SK-N-SH (cell line): ENCODE results near the gene HAUS5. TPM values are rescaled to one million over a fixed set of nuclear protein-coding genes. Genes with fewer than 3 reads are reported as not detected.
A peak's percentile ranks its signal among the peaks of the same experiment; 100 is the strongest.

Source experiments
- CTCF ChIA-PET: fragments of 300-600, 350-600 bp; formaldehyde crosslinking; extraction: SDS; loops from one replicate; lab custom pipeline; 2021; lab: Yijun Ruan, JAX
- POLR2A ChIA-PET: fragments of 350-600 bp; sonication (Branson Sonifier 250); formaldehyde crosslinking; extraction: SDS; loops from one replicate; lab custom pipeline; 2020; ENCODE audit warnings: antibody characterized with exemption, inconsistent platforms; lab: Yijun Ruan, JAX
- DNase-seq: peaks from one replicate; pipeline ENCODE4 v3.0.0; 2012
- H2AFZ ChIP-seq: fragments of 200-600 bp; sonication (generic); 2 replicates; pipeline ENCODE4 v1.8.1; 2016; ENCODE audit warnings: antibody characterized with exemption, mild to moderate bottlenecking, low read depth
- H3F3A ChIP-seq: fragments of 200-600 bp; sonication (generic); replicated peaks from 2 replicates; pipeline ENCODE3; 2016; ENCODE audit warnings: antibody characterized with exemption, mild to moderate bottlenecking; ENCODE audit not compliant: insufficient read depth
- H3K27ac ChIP-seq, 2 experiments: fragments of 200-500 bp in 1 of 2; fragments of 200-600 bp in 1 of 2; sonication (Bioruptor generic) in 1 of 2; sonication (generic), shearing (Covaris generic) in 1 of 2; 2 replicates each; pipeline versions ENCODE4 v1.5.1 to v1.6.1; 2014 to 2016; ENCODE audit warnings: low read depth in 2 of 2, inconsistent platforms in 1 of 2, low read length in 1 of 2, mild to moderate bottlenecking in 1 of 2, mixed read lengths in 1 of 2
- H3K27me3 ChIP-seq: fragments of 200-600 bp; sonication (generic), shearing (Covaris generic); 2 replicates; pipeline ENCODE4 v1.6.1; 2016; ENCODE audit warnings: mixed run types; ENCODE audit not compliant: insufficient read depth
- H3K36me3 ChIP-seq, 2 experiments: fragments of 200-500 bp in 1 of 2; fragments of 200-600 bp in 1 of 2; sonication (Bioruptor generic) in 1 of 2; sonication (generic) in 1 of 2; replicated peaks in 1 of 2; 2 replicates each; pipeline versions ENCODE3 to v1.5.1; 2014 to 2016; ENCODE audit warnings: low read length in 1 of 2, mild to moderate bottlenecking in 1 of 2; ENCODE audit not compliant: insufficient read depth in 2 of 2, control insufficient read depth in 1 of 2
- H3K4me1 ChIP-seq, 2 experiments: fragments of 200-500 bp in 1 of 2; fragments of 200-600 bp in 1 of 2; sonication (Bioruptor generic) in 1 of 2; sonication (generic), shearing (Covaris generic) in 1 of 2; 2 replicates each; pipeline versions ENCODE4 v1.5.1 to v1.6.1; 2014 to 2016; ENCODE audit warnings: low read depth in 1 of 2, low read length in 1 of 2, mixed run types in 1 of 2; ENCODE audit not compliant: insufficient read depth in 2 of 2, control insufficient read depth in 1 of 2
- H3K4me2 ChIP-seq: fragments of 200-600 bp; sonication (generic), shearing (Covaris generic); 2 replicates; pipeline ENCODE4 v1.6.1; 2017; ENCODE audit warnings: mixed run types
- H3K4me3 ChIP-seq, 2 experiments: fragments of 200-500 bp in 1 of 2; fragments of 200-600 bp in 1 of 2; sonication (Bioruptor generic) in 1 of 2; sonication (generic), shearing (Covaris generic) in 1 of 2; 2 replicates each; pipeline versions ENCODE4 v1.5.1 to v1.8.1; 2014 to 2016; ENCODE audit warnings: low read depth in 2 of 2, inconsistent platforms in 1 of 2, low read length in 1 of 2, mild to moderate bottlenecking in 1 of 2, mixed read lengths in 1 of 2, moderate library complexity in 1 of 2
- H3K79me2 ChIP-seq: fragments of 200-600 bp; sonication (generic); 2 replicates; pipeline ENCODE4 v1.8.1; 2017; ENCODE audit warnings: mild to moderate bottlenecking; ENCODE audit not compliant: insufficient read depth
- H3K9ac ChIP-seq: fragments of 200-600 bp; sonication (generic); 2 replicates; pipeline ENCODE4 v1.6.1; 2017; ENCODE audit warnings: mixed run types
- H3K9me2 ChIP-seq: fragments of 200-600 bp; sonication (generic); 2 replicates; pipeline ENCODE4 v1.6.1; 2017; ENCODE audit warnings: mixed run types
- H3K9me3 ChIP-seq: fragments of 200-600 bp; sonication (generic); 2 replicates; pipeline ENCODE4 v1.6.1; 2017; ENCODE audit warnings: mixed run types, mild to moderate bottlenecking, moderate library complexity
- H4K20me1 ChIP-seq: fragments of 200-600 bp; sonication (generic); 2 replicates; pipeline ENCODE4 v1.6.1; 2017; ENCODE audit warnings: mild to moderate bottlenecking, mixed run types; ENCODE audit not compliant: insufficient read depth
- CHD2 ChIP-seq: fragments of 150-350 bp; IDR thresholded peaks from 2 replicates; pipeline ENCODE4 v1.6.1; 2018; ENCODE audit warnings: low read length; ENCODE audit not compliant: partially characterized antibody
- FOXM1 ChIP-seq: IDR thresholded peaks from 2 replicates; pipeline ENCODE4 v1.4.0; 2012; ENCODE audit warnings: low read depth, mild to moderate bottlenecking
- GABPA ChIP-seq: IDR thresholded peaks from 2 replicates; pipeline ENCODE4 v1.4.0; 2012; ENCODE audit warnings: low read depth, mild to moderate bottlenecking
- IRF3 ChIP-seq: fragments of 150-350 bp; IDR thresholded peaks from 2 replicates; pipeline ENCODE4 v1.6.1; 2016; ENCODE audit warnings: mild to moderate bottlenecking, low read depth, low read length
- MAX ChIP-seq: IDR thresholded peaks from 2 replicates; pipeline ENCODE4 v1.4.0; 2012; ENCODE audit warnings: low read depth
- MXI1 ChIP-seq: IDR thresholded peaks from 2 replicates; pipeline ENCODE4 v1.6.1; 2012; ENCODE audit warnings: mild to moderate bottlenecking, low read depth, low read length, improper control_type of control experiment
- NRF1 ChIP-seq: IDR thresholded peaks from 2 replicates; pipeline ENCODE4 v1.6.1; 2012; ENCODE audit warnings: low read depth, mild to moderate bottlenecking, low read length
- REST ChIP-seq: IDR thresholded peaks from 2 replicates; pipeline ENCODE4 v1.6.1; 2012; ENCODE audit warnings: mild to moderate bottlenecking, low read depth, low read length, moderate library complexity
- RFX5 ChIP-seq: IDR thresholded peaks from 2 replicates; pipeline ENCODE4 v1.6.1; 2012; ENCODE audit warnings: mild to moderate bottlenecking, improper control_type of control experiment, low read length
- RXRA ChIP-seq: IDR thresholded peaks from 2 replicates; pipeline ENCODE4 v1.4.0; 2012; ENCODE audit warnings: low read depth, mild to moderate bottlenecking, borderline replicate concordance
- SIN3A ChIP-seq: IDR thresholded peaks from 2 replicates; pipeline ENCODE4 v1.6.1; 2012; ENCODE audit warnings: low read depth, mild to moderate bottlenecking, low read length, moderate library complexity, borderline replicate concordance
- SMC3 ChIP-seq: IDR thresholded peaks from 2 replicates; pipeline ENCODE4 v1.6.1; 2012; ENCODE audit warnings: low read depth, low read length, improper control_type of control experiment
- TAF1 ChIP-seq: IDR thresholded peaks from 2 replicates; pipeline ENCODE4 v1.6.1; 2012; ENCODE audit warnings: low read depth, mild to moderate bottlenecking, low read length, moderate library complexity, borderline replicate concordance
- WGBS: methylation state at CpG from one replicate; pipeline ENCODE4 v1.1.6; 2017; ENCODE audit warnings: low lambda C conversion rate; 5-methylcytosine and 5-hydroxymethylcytosine counted together
- polyA plus RNA-seq, 3 experiments: library from polyadenylated mRNA; depleted of rRNA; stranded (reverse); fragments of >200 nt; gene quantifications; 2 replicates each; pipeline ENCODE4 v1.2.3, GENCODE V29; 2012

Gene HAUS5
- polyA plus RNA-seq, 1 of the 3 experiments (the other 2 are of a cell fraction), result 7.1 TPM

DNA sequence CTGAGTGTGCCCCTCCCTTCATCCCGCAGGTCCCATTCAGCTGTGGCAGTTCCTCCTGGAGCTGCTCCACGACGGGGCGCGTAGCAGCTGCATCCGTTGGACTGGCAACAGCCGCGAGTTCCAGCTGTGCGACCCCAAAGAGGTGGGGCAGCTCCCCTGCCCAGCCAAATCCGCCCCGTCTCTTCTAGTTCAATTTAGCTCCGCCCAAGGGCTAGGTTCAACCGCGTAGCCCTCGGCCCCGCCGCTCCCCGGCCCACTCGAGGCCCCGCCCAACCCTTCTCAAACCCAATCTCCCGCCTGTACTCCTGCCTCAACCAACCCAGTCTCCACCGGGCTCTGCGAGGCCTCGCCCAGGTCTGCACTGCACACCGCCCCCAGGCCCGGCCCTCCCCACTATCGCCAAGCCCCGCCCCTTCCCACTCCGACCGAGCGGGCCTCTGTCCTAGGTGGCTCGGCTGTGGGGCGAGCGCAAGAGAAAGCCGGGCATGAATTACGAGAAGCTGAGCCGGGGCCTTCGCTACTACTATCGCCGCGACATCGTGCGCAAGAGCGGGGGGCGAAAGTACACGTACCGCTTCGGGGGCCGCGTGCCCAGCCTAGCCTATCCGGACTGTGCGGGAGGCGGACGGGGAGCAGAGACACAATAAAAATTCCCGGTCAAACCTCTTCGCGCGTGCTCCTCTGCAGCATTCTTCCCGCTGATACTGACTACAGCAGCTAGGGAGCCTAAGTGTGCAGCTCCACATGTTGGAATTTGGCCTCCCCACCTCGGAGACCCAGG lies 31.9 kb downstream of the HAUS5 start (continued):
- TF ChIP-seq GABPA (no peak), IRF3 (no peak), SMC3 (no peak), MXI1 (peak; percentile 44)
- TF ChIP-seq, all 33 proteins: peak for 2

- H3K27ac ChIP-seq, result peak overlapping the region; percentile 61 to 71
- no peaks in the 10 kb centered on the region for H3K9me3 ChIP-seq
- H3K27me3 ChIP-seq, result no peaks in the 10 kb centered on the region
- TF ChIP-seq MXI1 (0 out of 2 replicates have a peak, but pooled peaks have one; percentile 2), FOXM1 (no peak)
- peaks cover 20% of the 10 kb centered on the region for H3K79me2 ChIP-seq
- 21% methylated on average over 18 of the region's 20 CpGs for WGBS
- no peaks in the 10 kb centered on the region for H4K20me1 ChIP-seq
- H3K36me3 ChIP-seq, result peaks cover 0 to 6% of the 10 kb centered on the region in 2 experiments
- ChIA-PET CTCF (interaction anchor here (2.6 kb wide), 1 partner anchor 11 kb away, joined by 10 read pairs; no protein-coding TSS in a partner anchor), POLR2A (interaction anchor here (0.6 to 1.4 kb wide), 2 partner anchors 33 to 353 kb away, joined by 3 to 4 read pairs; partner anchors contain the start of gene HAUS5)
- H3K4me3 ChIP-seq, result peak overlapping the region; percentile 64 to 76
- peak; percentile 75 for DNase-seq
- peak overlapping the region; percentile 85 for H3K4me2 ChIP-seq
- H3K9ac ChIP-seq, result no peak overlapping the region
- H2AFZ ChIP-seq, result peak overlapping the region; percentile 98
- peaks cover 22% of the 10 kb centered on the region for H3F3A ChIP-seq
- H3K4me1 ChIP-seq, result peaks cover 4 to 25% of the 10 kb centered on the region in 2 experiments; a peak in 1 of 4 replicates
- H3K9me2 ChIP-seq, result no peaks in the 10 kb centered on the region
Observed at GRCh38 chr19:35644987-35645679, 32.6 kb downstream of the HAUS5 start.

GRCh38 chr19:35645680-35646511 lies 33.4 kb downstream of the HAUS5 start:
- no peak overlapping the region for H3K9ac ChIP-seq
- WGBS, result 78% methylated on average over 7 of the region's 7 CpGs
- H3K4me3 ChIP-seq, result no peak overlapping the region
- no peaks in the 10 kb centered on the region for H3K9me3 ChIP-seq
- POLR2A ChIA-PET, result no interaction called here
- peaks cover under 1 to 8% of the 10 kb centered on the region in 2 experiments for H3K36me3 ChIP-seq
- peaks cover 27% of the 10 kb centered on the region for H3K79me2 ChIP-seq
- H2AFZ ChIP-seq, result no peak overlapping the region
- H3K27ac ChIP-seq, result no peak overlapping the region
- H3F3A ChIP-seq, result peaks cover 18% of the 10 kb centered on the region
- peaks cover 4 to 25% of the 10 kb centered on the region in 2 experiments; a peak in 1 of 4 replicates for H3K4me1 ChIP-seq
- DNase-seq, result no peak
- CTCF ChIA-PET, result interaction anchor here (2.6 kb wide), 1 partner anchor 10 kb away, joined by 10 read pairs; no protein-coding TSS in a partner anchor
- H3K9me2 ChIP-seq, result no peaks in the 10 kb centered on the region
- no peak overlapping the region for H3K4me2 ChIP-seq
- no peaks in the 10 kb centered on the region for H3K27me3 ChIP-seq
- H4K20me1 ChIP-seq, result no peaks in the 10 kb centered on the region
- TF ChIP-seq SMC3 (no peak), MAX (no peak), IRF3 (no peak), CHD2 (no peak), GABPA (no peak), RXRA (no peak), NRF1 (no peak), TAF1 (no peak), RFX5 (no peak), REST (no peak), SIN3A (no peak)
